Hepatocyte (in vitro differentiated cells): Measurements from ENCODE around the gene MTHFD1L. TPM values are rescaled to one million over a fixed set of nuclear protein-coding genes. Genes with fewer than 3 reads are reported as not detected.

ENCODE experiments used
- DNase-seq: peaks from one replicate; pipeline ENCODE4 v3.0.0-alpha.2; 2016; ENCODE audit warnings: low spot score
- H2AFZ ChIP-seq: fragments of 200-600 bp; sonication (generic); 2 replicates; pipeline ENCODE4 v1.6.0; 2016; ENCODE audit warnings: antibody characterized with exemption, mild to moderate bottlenecking
- H3K27ac ChIP-seq: fragments of 200-600 bp; sonication (generic); 2 replicates; pipeline ENCODE4 v1.5.1; 2016; ENCODE audit warnings: mild to moderate bottlenecking
- H3K27me3 ChIP-seq: fragments of 200-600 bp; sonication (generic); 2 replicates; pipeline ENCODE4 v1.6.1; 2016
- H3K36me3 ChIP-seq: fragments of 200-600 bp; sonication (generic); replicated peaks from 2 replicates; pipeline ENCODE4 v1.5.1; 2016; ENCODE audit warnings: low read depth; ENCODE audit not compliant: insufficient read depth
- H3K4me1 ChIP-seq: fragments of 200-600 bp; sonication (generic); 2 replicates; pipeline ENCODE4 v1.5.1; 2016; ENCODE audit warnings: mild to moderate bottlenecking, moderate library complexity; ENCODE audit not compliant: insufficient read depth
- H3K4me2 ChIP-seq: fragments of 200-600 bp; sonication (generic); 2 replicates; pipeline ENCODE4 v1.6.0; 2016
- H3K4me3 ChIP-seq: fragments of 200-600 bp; sonication (generic); 2 replicates; pipeline ENCODE4 v1.5.1; 2016; ENCODE audit warnings: mild to moderate bottlenecking
- H3K79me2 ChIP-seq: fragments of 200-600 bp; sonication (generic); 2 replicates; pipeline ENCODE4 v1.6.0; 2017; ENCODE audit warnings: mild to moderate bottlenecking
- H3K9me2 ChIP-seq: fragments of 200-600 bp; sonication (generic); replicated peaks from 2 replicates; pipeline ENCODE4 v1.6.0; 2017; ENCODE audit warnings: mild to moderate bottlenecking; ENCODE audit not compliant: insufficient read depth
- H3K9me3 ChIP-seq: fragments of 200-600 bp; sonication (generic); 2 replicates; pipeline ENCODE4 v1.5.1; 2016; ENCODE audit warnings: low read depth, mild to moderate bottlenecking
- H4K20me1 ChIP-seq: fragments of 200-600 bp; sonication (generic); 2 replicates; pipeline ENCODE4 v1.6.0; 2016; ENCODE audit warnings: mild to moderate bottlenecking; ENCODE audit not compliant: insufficient read depth, poor library complexity, severe bottlenecking
- CTCF ChIP-seq: fragments of 200-600 bp; sonication (generic); IDR thresholded peaks from 2 replicates; pipeline ENCODE4 v1.5.1; 2016; ENCODE audit warnings: antibody characterized with exemption, mild to moderate bottlenecking; ENCODE audit not compliant: poor library complexity
- EZH2 ChIP-seq: fragments of 200-600 bp; sonication (generic); IDR thresholded peaks from 2 replicates; pipeline ENCODE4 v1.6.1; 2016; ENCODE audit warnings: antibody characterized with exemption, mild to moderate bottlenecking, borderline replicate concordance
- EZH2phosphoT487 ChIP-seq: fragments of 200-600 bp; sonication (generic); IDR thresholded peaks from one replicate; pipeline ENCODE4 v1.6.1; 2018; ENCODE audit warnings: antibody characterized with exemption, mild to moderate bottlenecking, low read depth, moderate library complexity; ENCODE audit not compliant: unreplicated experiment, severe bottlenecking
- WGBS: methylation state at CpG from one replicate; pipeline ENCODE4 v1.1.6; 2016; ENCODE audit warnings: low lambda C conversion rate; ENCODE audit errors: missing lambda C conversion rate; 5-methylcytosine and 5-hydroxymethylcytosine counted together
- polyA plus RNA-seq: library from polyadenylated mRNA; unstranded; fragments of >200 nt; fragmentation: Nextera tagmentation; extraction: Ambion mirVana; gene quantifications from 2 replicates; pipeline ENCODE4 v1.2.1, GENCODE V29; 2016
- total RNA-seq: library from RNA; depleted of rRNA; stranded (reverse); fragments of >200 nt; gene quantifications from 2 replicates; pipeline ENCODE4 v1.2.3, GENCODE V29; 2014

The MTHFD1L gene
- total and polyA plus RNA-seq, 2 experiments from 2014 or later = 28.4 to 30.8 TPM

DNA sequence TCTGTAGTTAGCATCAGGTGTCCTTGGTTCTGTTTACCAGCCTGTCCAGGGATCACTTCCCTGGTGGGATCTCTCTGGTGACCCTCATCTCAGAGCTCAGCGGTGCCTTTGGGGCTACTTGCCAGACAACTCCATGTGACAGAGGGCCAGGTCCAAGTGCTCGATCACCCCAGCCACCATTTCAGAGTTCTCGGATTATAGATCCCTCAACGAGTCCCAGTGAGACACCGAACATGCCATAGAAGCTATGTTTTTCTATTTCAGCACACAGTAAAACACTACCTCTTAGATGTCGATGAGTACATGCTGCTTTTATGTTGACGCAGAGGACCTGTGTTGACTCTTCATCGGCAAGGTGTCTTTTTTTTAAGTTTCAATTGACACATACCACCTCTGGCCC is 204.1 kb downstream of the MTHFD1L start:
- H3K9me2 ChIP-seq = no peaks in the 10 kb centered on the region
- no peak for DNase-seq
- no peak overlapping the region for H3K4me3 ChIP-seq
- no peaks in the 10 kb centered on the region for H3K36me3 ChIP-seq
- 95% methylated on average over 8 of the region's 8 CpGs for WGBS
- H3K4me2 ChIP-seq = no peak overlapping the region
- no peak overlapping the region for H3K27ac ChIP-seq
- H3K27me3 ChIP-seq = no peaks in the 10 kb centered on the region
- no peak overlapping the region for H2AFZ ChIP-seq
- TF ChIP-seq EZH2phosphoT487 (no peak), CTCF (no peak), EZH2 (no peak)
- H3K79me2 ChIP-seq = no peaks in the 10 kb centered on the region
- H3K9me3 ChIP-seq = no peaks in the 10 kb centered on the region
- peaks cover 22% of the 10 kb centered on the region for H3K4me1 ChIP-seq
- no peaks in the 10 kb centered on the region for H4K20me1 ChIP-seq

GRCh38 chr6:151070631-151071051 is 205.1 kb downstream of the MTHFD1L start:
- H4K20me1 ChIP-seq = no peaks in the 10 kb centered on the region
- no peaks in the 10 kb centered on the region for H3K36me3 ChIP-seq
- no peaks in the 10 kb centered on the region for H3K79me2 ChIP-seq
- DNase-seq = no peak
- H3K9me2 ChIP-seq = no peaks in the 10 kb centered on the region
- H3K27ac ChIP-seq = peak overlapping the region; percentile 36
- H3K4me2 ChIP-seq = peak overlapping the region; percentile 42
- WGBS = 66% methylated on average over 3 of the region's 3 CpGs
- H2AFZ ChIP-seq = no peak overlapping the region
- peaks cover 22% of the 10 kb centered on the region for H3K4me1 ChIP-seq
- no peaks in the 10 kb centered on the region for H3K27me3 ChIP-seq
- no peak overlapping the region for H3K4me3 ChIP-seq
- TF ChIP-seq CTCF (no peak), EZH2phosphoT487 (no peak), EZH2 (no peak)
- H3K9me3 ChIP-seq = no peaks in the 10 kb centered on the region

DNA sequence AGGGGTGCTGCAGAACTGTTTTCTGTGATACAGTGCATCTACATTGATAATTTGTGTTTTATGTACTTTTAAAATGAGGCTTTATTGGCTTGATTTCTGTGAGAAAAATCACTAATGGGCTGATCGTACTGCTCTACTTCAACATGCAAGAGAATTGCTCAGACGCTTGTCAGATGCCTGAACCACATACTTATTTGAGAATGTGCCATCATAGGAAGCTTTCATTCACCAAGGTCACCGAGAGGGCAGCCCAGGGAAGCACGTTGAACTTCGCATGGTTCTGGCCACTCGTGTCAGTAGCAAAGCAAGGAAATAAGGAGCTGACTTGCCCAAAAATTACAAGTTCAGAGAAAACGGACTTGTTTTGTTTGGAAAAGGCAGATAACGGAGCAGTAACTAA is 205.8 kb downstream of the MTHFD1L start:
- Histone ChIP-seq H4K20me1 (no peaks in the 10 kb centered on the region), H3K4me3 (no peak overlapping the region), H3K9me3 (no peaks in the 10 kb centered on the region), H3K4me2 (peak overlapping the region; percentile 42), H3K27ac (peak overlapping the region; percentile 36), H3K4me1 (peaks cover 22% of the 10 kb centered on the region), H3K36me3 (no peaks in the 10 kb centered on the region), H3K79me2 (no peaks in the 10 kb centered on the region), H3K27me3 (no peaks in the 10 kb centered on the region), H2AFZ (no peak overlapping the region), H3K9me2 (no peaks in the 10 kb centered on the region)
- TF ChIP-seq EZH2 (no peak), EZH2phosphoT487 (no peak), CTCF (no peak)
- WGBS = 53% methylated on average over 8 of the region's 8 CpGs
- no peak for DNase-seq

GRCh38 chr6:151073146-151073545 is 207.6 kb downstream of the MTHFD1L start:
- Histone ChIP-seq H4K20me1 (no peaks in the 10 kb centered on the region), H3K27ac (no peak overlapping the region), H3K4me2 (no peak overlapping the region), H3K79me2 (no peaks in the 10 kb centered on the region), H3K36me3 (no peaks in the 10 kb centered on the region), H3K9me3 (no peaks in the 10 kb centered on the region), H3K4me3 (no peak overlapping the region), H3K4me1 (peaks cover 14% of the 10 kb centered on the region), H3K27me3 (no peaks in the 10 kb centered on the region), H3K9me2 (no peaks in the 10 kb centered on the region), H2AFZ (no peak overlapping the region)
- DNase-seq = no peak
- TF ChIP-seq CTCF = no peak
- TF ChIP-seq EZH2 = no peak
- TF ChIP-seq EZH2phosphoT487 = no peak
- whole genome bisulfite sequencing = 73% methylated on average over 4 of the region's 4 CpGs
